GM21737 (cell line): ENCODE results near the gene RNF225.
"Not testable (repeated sequence)": the region's sequence is repeated elsewhere in the genome, so short reads cannot be mapped to it uniquely, and the experiment has no call there.

ENCODE experiments used
- ATAC-seq: cut with Tn5 transposase; IDR thresholded peaks from one replicate; pipeline ENCODE4 v1.9.1; 2021; ENCODE audit warnings: mild to moderate bottlenecking, moderate library complexity; ENCODE audit not compliant: unreplicated experiment

The RNF225 gene

DNA sequence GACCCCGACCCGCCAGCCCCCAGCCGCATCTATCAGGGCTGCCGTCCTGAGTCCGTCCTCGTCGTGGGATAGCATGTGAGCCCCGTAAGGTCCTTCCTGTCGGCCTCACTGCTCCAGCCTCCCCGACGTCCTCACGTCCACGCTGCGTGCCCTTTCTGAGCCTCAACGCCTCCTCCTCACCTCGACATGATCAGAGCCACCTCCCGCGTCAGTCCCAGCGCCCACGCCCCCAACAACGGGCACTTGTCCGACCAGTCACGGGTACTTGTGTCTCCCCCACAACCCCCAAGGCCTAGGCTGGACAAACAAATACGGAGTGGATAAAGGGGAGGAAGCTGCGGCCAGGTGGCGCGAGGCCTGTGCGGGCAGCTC is 33.6 kb upstream of the RNF225 start:
- ATAC-seq, result no peak

GRCh38 chr19:58362272-58362994 is 33.0 kb upstream of the RNF225 start, which contains the start of gene ZNF497:
Gene ZNF497 (minus strand): TSS chr19:58362751. CDS start chr19:58357635, 5,116 bp downstream.
- ATAC-seq, result peak; percentile 78

- no peak for ATAC-seq
These were observed 31.3 kb upstream of the RNF225 start for GRCh38 chr19:58364146-58364545.

DNA sequence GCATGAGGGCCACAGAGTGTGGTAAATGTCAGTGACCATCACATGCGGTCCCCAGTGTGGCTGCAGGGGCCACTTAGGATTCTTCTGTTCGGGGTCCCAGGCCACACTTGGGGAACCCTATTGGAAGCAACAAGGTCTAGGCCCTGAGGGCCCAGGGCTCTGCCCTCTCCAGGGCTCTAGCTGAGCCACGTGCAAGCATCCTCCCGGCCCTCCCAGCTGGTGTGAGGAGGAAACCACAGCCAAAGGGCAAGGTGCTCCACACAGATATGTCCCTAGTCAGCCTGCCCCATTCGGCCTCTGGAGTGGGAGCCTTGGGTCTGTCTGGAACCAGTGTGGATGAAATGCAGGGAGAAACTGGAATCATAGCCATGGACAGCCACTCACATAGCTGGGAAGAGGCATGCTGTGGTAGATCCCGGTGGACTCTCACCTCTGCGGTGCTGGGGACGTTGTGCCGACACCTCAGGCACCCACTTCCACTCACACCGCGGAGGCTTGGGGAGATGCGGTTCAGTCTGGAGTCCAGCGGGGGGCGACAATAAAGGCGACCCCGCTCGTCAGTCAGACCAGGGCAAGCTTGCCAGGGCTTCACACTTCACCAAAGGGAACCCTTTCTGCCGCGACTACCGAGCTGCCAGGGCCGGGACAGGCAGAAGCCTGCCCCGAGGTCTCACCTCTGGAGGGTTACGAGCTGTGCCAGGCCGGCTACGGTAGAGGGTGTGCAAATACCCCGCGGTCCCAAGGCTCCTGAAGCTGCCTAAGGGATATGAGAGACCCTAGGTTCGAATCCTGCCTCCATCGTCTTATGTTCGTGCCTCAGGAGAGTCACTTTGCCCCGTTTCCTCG is 28.6 kb upstream of the RNF225 start:
- ATAC-seq, result no peak

DNA sequence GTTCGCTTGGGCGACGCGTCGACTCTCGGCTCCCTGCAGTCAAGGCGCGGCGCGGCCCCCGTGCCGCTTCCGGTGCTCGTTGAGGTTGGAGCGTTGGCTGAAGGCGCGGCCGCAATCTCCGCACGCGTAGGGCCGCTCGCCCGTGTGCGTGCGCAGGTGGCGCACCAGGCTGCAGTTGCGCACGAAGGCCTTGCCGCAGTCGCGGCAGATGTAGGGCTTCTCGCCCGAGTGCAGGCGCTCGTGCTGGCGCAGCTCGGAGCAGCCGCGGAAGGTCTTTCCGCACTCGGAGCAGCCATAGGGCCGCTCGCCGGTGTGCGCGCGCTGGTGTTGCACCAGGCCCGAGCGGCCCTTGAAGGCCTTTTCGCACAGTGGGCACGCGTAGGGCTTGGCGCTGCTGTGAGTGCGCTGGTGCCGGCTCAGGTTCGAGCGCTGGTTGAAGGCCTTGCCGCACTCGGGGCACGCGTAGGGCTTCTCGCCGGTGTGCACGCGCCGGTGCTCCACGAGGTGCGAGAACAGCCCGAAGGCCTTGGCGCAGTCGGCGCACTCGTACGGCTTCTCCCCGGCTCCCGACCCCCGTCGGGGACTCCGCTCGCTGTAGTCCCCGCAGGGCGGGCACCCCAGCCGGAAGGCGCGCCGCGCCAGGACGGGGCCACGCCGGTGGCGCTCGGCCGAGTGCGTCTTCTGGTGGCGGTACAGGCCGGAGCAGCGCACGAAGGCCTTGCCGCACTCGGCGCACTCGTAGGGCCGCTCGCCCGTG is 27.6 kb upstream of the RNF225 start:
- no peak for ATAC-seq

DNA sequence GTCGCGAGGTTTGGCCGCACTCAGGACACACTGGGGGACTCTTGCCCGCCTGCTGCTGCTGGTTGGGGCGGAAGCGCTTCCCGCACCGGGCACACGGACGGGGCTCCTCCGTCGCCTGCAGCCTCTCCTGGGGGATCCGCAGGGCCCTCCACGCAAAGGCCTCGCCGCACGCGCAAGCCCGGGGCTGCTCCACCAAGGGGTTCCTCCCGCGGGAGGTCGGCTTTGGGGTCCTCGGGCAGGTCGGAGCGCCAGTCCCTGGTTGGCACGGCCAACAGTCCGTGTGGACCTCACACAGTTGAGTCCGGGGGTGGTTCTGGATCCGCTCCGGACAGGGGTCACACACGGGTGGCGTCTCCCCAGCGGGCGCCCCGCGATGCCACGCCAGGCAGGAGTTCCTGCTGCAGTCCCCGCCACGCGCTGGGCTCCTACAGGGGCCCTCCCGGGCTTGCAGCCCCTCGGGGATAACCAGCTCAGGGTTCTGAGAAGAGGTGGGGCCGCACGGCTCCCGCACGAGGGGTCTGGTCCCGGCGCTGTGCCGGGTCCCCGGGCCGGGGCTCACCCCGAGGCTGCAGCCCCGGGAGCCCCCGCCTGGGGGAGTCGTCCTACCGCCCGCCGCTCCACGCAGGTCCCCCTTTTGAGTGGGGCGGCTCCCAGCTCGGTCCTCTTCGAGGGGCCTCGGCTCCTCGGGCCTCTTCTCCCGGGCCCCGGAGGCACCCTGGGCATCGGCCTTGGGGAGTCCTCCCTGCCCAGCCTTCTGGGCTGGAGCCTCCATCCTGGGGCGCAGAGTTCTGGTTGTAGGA is 26.7 kb upstream of the RNF225 start:
- no peak for ATAC-seq

- ATAC-seq, result no peak
These were observed 22.9 kb upstream of the RNF225 start for GRCh38 chr19:58372311-58373133.

DNA sequence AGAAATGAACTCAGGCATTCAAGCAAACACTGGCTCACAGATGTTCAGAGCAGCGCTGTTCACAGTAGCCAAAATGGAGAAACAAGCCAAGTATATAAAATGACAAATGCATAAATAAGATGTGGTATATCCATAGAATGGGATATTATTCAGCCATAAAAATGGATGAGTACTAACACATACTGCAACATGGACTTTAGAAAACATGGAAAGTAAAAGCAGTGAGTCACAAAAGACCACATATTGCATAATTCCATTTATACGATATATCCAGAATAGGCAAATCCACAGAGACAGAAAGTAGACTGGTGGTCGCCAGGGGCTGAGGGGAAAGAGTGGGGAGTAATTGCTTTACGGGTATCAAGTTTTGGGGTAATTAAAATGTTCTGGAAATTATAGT is 21.3 kb upstream of the RNF225 start:
- no peak for ATAC-seq

GRCh38 chr19:58376724-58377123 is 18.7 kb upstream of the RNF225 start:
- ATAC-seq, result not testable (repeated sequence)

DNA sequence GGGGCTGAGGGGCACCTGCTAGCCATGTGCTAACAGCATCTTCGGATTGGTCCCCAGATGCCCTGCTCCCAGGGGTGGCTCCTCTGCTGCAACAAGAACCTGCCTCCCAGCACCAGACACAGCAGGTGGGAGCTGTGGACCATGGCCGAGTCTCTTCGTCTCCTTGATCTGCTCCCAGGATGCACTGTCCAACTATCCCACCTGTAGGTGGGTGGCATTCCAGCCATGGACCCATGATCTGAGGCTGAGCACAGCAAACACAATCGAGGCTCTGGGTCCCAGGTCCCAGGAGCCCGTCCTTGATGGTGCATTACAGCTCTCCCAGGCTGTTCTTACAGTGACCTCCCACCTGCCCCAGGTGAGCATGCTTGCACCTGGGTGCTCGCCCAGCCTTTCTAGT is 16.2 kb upstream of the RNF225 start:
- ATAC-seq, result no peak

GRCh38 chr19:58380037-58380661 is 15.3 kb upstream of the RNF225 start:
- no peak for ATAC-seq

DNA sequence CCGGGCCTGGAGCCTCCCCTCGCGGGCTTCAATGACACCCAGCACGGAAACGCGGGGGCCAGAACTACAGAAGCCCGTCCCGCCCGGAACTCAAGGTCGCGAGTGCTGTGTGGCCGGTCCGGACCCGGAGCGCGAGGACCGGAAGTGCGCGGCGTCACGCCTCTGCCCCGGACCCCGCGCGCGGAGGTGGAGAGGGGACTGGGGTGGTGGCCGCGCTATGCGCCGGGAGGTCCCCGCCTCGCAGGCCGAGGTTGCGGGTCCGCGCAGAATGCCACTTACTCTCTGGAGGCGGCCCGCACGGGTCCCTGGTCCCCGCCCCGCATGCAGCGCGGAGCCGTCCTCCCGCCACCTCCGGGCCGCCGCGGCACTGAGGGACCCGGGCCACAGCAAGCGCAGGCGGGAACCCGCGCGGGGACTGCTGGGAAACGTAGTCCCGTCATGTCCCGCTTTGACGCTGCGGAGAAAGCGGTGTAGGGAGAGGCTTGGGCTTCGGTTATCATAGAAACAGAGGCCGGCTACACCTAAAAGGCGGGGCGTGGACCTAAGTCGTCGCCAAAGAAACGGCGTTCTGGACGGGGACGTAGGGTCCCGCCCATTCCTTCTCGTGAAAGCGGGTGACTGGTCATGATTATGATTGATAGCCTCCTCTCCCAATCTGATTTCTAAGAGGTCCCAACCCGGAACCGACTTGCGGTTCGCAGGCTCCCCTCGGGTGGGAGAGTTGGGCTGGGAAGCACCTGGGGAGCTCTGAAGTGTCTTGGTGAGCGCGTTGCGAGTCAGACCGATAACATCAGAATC is 14.6 kb upstream of the RNF225 start, which contains the start of gene ZNF837:
ZNF837 (minus strand) TSS at position 369 of the 798 bp plus-strand sequence. CDS start 11,698 bp downstream, outside the sequence.
- ATAC-seq, result peak; percentile 81

DNA sequence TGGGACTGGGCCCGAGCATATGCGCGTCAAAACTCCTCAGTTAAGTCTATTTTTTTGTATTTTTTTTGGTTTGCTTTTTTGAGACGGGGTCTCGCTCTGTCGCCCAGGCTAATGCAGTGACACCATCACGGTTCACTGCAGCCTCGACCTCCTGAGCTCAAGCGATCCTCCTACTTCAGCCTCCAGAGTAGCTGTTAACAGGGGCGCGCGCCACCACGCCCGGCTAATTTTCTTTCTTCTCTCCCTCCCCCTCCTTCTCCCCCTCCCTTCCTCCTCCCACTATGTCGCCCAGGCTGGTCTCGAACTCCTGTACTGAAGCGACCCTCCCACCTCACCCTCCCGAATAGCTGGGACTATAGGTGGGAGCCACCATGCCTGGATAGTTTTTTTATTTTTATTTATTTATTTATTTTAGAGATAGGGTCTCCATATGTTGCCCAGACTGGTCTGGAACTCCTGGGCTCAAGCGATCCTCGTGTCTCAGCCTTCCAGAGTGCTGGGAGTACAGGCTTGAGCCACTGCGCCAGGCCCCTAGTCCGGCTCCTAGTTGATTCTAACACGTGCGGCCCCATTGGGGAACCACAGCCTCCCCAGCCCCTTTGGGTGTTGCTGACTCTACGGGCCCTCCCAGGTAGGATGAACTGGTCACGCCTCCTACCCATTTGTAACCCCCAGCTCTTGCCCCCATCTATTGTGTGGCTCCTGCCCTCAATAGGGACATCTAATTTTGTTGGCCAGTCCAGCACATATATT is 13.8 kb upstream of the RNF225 start:
- ATAC-seq, result no peak

- ATAC-seq, result no peak
These were observed 12.4 kb upstream of the RNF225 start for GRCh38 chr19:58382997-58383603.

GRCh38 chr19:58385313-58385890 is 10.1 kb upstream of the RNF225 start:
- no peak for ATAC-seq

DNA sequence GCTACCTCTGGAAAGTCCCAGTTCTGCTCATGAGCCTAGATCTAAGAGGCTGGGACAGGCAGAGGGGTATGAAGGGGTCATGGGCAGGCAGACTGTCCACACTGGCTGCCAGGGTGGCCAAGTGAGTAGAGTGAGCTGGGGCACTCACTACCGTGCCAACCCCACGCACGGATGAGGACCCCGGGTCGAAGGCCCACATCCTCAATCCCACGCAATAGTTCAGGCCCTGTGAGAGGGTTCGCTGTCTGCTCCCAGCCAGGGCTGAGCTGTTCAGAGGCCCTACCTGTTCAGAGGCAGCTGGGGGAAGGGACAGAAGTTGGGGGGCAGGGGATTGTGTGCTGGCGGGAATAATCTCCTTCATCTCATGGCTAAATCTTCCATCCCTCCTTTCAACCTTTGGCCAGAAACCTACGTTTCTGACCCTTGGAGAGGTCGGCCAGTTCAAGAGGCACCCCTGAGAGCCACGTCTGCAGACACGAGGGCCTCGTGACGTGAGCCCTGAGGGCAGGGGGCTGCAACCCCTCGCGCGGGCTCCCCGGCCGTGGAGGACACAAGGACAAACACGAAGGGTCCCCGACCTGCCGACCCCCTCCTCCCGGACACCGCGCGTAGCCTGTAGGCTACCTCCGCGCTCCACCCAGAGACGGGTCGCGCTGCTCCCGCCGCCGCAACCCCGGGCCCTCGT is 9.4 kb upstream of the RNF225 start:
- peak; percentile 9 for ATAC-seq
